Right ventricle myocardium inferior (tissue), 1 donor: ENCODE measurements around the gene GRAP. TPM values are rescaled to one million over a fixed set of nuclear protein-coding genes. Genes with fewer than 3 reads are reported as not detected.
"Not testable (repeated sequence)": the region's sequence is repeated elsewhere in the genome, so short reads cannot be mapped to it uniquely, and the experiment has no call there.

Experiments
- ATAC-seq: fragments of 200-7000 bp; cut with Tn5 transposase; one replicate; pipeline ENCODE4 v1.9.1; 2020; ENCODE audit warnings: mild to moderate bottlenecking, moderate library complexity
- DNase-seq: peaks from one replicate; pipeline ENCODE4 v3.0.0; 2021; ENCODE audit errors: missing footprints
- intact Hi-C: fragments of 100-400 bp; cut with DNase I; formaldehyde crosslinking; loops from one replicate; pipeline ENCODE4 v1.11.0; 2022
- total RNA-seq: library from RNA; stranded (reverse); fragmentation: NEBNext Ultra II Directional; extraction: Animal tissue kit (Norgen Biotek cat#: 25700); gene quantifications from one replicate; pipeline ENCODE4 v1.2.1, GENCODE V29; 2021
- donor health status: DM: no; HTN: yes; CAD: no; lungs with severe emphysema.

The GRAP gene
- total RNA-seq, 1 donor from 2014 or later: 2.0 TPM

- DNase-seq, ATAC-seq, intact Hi-C loops: not testable (repeated sequence)
These were observed 753 bp upstream of the GRAP start for GRCh38 chr17:19047510-19047909.

DNA sequence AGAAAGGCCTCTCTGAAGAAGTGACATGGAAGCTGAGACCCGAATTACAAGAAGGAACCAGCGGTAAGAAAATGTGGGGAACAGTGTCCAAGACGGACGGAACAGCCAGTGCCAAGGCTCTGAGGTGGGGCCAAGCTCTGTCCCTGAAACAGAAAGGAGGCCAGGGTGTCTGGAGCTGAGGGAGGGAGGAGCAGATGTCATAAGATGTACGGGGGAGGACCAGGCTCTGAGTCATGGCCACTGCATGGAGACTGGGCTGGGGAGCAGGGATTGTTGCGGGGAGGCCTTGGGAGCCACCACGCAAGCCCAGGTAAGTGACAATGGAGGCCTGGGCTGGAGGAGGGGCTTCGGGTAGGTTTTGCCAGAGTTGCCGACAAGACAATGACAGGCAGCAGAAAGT is 2.1 kb downstream of the GRAP start:
- ATAC-seq, intact Hi-C loops, DNase-seq: not testable (repeated sequence)

GRCh38 chr17:19043032-19043431 is 3.7 kb downstream of the GRAP start:
- intact Hi-C loops, DNase-seq, ATAC-seq: not testable (repeated sequence)

DNA sequence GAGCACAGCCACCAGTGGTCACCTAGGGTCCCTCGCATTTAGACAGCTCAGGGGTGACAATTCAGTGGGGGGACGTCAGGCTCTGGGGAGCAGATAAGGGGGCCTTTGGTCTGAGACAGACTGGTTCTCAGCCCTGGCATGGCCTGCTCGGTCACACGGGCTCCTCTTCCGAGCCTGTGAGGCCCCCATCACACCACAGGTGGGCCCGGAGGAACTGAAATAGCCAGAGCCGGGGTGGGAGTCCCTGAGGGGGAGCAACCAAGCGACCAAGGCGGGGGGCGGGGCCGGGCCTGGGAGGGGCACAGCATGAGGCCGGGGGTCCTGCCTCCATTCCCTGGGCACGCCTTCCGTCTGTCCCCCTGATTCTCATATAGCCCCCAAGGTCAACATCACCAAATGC is 4.4 kb downstream of the GRAP start:
- DNase-seq, ATAC-seq, intact Hi-C loops: not testable (repeated sequence)

- ATAC-seq, DNase-seq, intact Hi-C loops: not testable (repeated sequence)
These were observed 4.9 kb downstream of the GRAP start for GRCh38 chr17:19041871-19042270.

DNA sequence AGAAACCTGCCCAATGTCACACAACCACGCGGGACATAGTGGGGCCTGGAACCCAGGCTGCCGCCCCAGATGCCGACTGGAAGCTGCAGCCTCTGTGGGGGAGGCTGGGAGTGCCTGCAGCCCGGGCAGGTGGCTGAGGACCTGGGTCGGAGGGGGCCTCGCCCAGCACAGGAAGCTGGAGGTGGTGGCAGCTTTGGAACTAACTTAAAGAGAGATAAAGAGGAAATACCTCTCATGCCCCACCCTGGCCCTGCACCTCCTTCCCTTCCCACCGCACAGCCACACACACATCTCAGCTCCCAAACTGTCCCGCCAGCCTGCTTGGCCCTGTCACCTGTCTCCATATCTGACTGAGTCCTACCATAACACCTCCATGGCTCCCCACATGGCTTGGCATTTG is 6.4 kb downstream of the GRAP start:
- ATAC-seq, DNase-seq, intact Hi-C loops: not testable (repeated sequence)

- DNase-seq, intact Hi-C loops, ATAC-seq: not testable (repeated sequence)
These were observed 8.0 kb downstream of the GRAP start for GRCh38 chr17:19038730-19039129.

GRCh38 chr17:19038007-19038406 is 8.8 kb downstream of the GRAP start:
- ATAC-seq: peak; percentile 83
- intact Hi-C loops, DNase-seq: not testable (repeated sequence)

DNA sequence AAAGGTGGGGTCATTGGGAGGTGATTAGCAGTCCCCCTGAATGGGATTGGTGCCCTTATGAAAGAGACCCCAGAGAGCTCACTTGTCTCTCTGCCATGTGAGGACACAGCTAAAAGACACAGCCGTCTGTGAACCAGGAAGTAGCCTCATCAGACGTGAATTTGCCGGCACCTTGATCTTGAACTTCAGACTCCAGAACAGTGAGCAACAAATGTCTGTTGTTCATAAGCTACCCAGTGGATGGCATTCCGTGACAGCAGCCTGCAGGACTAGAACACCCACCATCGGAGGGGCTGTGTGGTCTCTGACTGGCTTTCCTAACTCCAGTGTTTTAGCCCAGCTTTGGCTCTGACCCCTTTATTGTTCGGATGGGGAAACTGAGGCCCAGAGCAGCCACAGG is 9.2 kb downstream of the GRAP start:
- ATAC-seq, DNase-seq, intact Hi-C loops: not testable (repeated sequence)

GRCh38 chr17:19036186-19036585 is 10.6 kb downstream of the GRAP start:
- DNase-seq, ATAC-seq, intact Hi-C loops: not testable (repeated sequence)

- peak; percentile 91 for ATAC-seq
- DNase-seq, intact Hi-C loops: not testable (repeated sequence)
These were observed 14.3 kb downstream of the GRAP start for GRCh38 chr17:19032377-19032988.

DNA sequence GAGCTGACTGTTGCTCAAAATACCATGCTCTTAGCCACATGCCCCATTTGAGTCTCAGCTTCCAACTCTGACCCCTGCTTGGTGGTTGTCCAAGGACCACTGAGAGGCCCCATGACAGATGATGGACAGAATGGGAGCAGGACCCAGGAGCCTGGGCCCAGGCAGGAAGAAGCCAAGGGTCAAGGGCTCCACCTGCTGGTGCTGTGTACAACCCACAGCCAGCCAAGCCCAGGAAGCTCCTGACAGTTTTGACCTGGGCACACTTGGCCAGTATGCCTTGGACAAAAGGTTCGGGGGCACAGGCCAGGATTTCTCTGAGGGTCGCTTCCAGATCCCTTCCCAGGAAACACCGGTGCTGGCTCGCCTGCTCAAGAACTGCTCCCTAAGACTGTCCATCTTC is 15.0 kb downstream of the GRAP start:
- peak; percentile 86 for ATAC-seq
- intact Hi-C loops: not testable (repeated sequence)

DNA sequence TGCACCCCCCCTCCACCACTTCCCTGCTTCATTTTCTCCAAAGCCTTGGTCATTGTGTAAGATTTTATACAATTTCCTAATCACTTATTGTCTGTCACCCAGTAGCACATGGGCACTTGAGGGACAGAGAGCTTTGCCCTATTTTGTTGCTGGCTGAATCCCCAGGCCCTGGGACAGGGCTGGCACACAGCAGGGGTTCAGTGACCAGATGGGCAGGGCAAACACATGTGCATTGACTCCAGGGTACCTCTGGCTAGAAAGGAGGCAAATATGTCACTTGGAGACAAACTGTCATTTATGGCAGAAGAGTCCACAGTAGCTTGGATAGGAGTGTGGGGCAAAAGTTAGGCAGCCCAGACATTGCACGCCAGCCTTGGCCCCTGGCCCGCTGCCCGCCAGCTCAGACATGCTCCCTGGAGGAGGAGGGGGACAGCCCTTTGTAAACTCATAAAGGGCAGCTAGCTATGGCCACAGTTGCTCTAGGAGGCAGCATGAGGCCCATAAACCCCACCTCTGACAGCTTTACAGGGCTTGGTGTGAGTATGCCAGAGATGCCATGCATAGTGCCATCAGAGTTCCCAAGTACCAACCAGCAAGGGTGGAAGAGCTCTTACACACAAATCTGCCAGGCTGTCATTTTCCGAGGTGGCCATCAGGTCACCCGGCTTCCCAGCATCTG is 15.8 kb downstream of the GRAP start:
- intact Hi-C loops, ATAC-seq, DNase-seq: not testable (repeated sequence)

More for the DNA sequence above, 15.0 kb downstream of the GRAP start:
- DNase-seq: peak; percentile 48

DNA sequence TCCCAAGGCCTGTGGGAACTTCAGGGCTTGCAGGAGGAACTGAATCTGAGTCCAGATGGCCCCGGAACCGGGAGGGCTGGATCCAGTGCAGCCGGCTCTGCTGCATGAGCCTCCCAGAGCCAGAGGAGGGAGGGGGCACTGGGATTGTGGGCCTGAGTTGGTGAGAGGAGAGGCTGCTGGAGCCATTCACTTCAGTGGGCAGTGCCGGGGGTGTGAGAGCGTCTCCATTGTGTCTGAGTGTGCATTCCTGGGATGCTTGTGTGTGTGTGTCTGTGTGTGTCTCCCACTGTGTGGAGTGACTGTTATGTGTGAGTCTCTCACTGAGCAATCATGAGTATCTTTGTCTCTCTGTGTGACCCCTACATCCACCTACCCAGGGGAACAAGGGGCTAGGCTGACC is 17.0 kb downstream of the GRAP start:
- ATAC-seq, DNase-seq, intact Hi-C loops: not testable (repeated sequence)

GRCh38 chr17:19028671-19029070 is 18.1 kb downstream of the GRAP start:
- intact Hi-C loops, ATAC-seq: not testable (repeated sequence)

GRCh38 chr17:19024101-19025078 is 22.4 kb downstream of the GRAP start:
- peak; percentile 28 for DNase-seq
- intact Hi-C loops: no loop called here

More at GRCh38 chr17:19028671-19029070, 18.1 kb downstream of the GRAP start:
- DNase-seq: not testable (repeated sequence)

DNA sequence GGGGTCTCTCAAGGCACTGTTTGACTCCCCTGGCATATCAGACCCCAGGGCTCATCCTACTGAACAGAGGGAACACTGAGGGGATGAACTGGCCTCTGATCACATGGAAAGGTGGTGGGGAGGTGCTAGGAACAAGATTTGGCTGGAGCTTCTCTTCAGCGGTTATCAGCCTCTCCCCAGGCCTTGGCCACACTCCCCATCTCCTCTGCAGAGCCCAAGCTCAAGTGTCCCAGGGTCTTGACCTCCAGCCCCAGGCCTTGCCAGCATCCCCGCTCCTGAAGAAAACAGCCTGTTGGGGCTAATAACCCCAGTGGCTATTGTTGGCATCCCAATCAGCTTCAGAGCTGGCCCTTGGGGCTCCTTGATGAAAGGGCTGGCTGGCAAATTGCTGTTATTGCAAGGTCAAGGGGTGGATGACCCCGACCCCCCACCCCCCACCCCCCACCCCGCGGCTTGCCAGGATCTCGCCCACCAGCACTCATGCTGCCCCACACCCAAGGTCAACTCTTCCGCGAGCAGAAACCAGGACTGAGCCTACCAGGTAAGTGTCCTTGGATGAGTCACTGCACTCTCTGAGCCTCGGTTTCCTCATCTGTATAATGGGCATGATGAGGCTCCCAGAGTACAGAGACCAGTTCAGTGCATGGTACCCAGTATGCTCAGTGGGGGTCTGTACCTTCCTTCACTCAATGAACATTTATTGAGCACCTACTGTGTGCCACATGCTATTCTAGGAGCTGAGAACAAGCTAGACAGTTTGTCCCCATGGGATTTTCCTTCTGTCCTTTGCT is 23.4 kb downstream of the GRAP start:
- intact Hi-C loops: no loop called here
- no peak for ATAC-seq
- DNase-seq: peak; percentile 39

More at GRCh38 chr17:19024101-19025078, 22.4 kb downstream of the GRAP start:
- no peak for ATAC-seq

- intact Hi-C loops: no loop called here
- ATAC-seq (no peak), DNase-seq (peak; percentile 28)
These were observed 24.0 kb downstream of the GRAP start for GRCh38 chr17:19022747-19023146.
